ENCODE results near the gene GPER1. TPM values are rescaled to one million over a fixed set of nuclear protein-coding genes. Genes with fewer than 3 reads are reported as not detected.

GPER1 gene
- total and polyA plus RNA-seq, 4 donors = 2.9 to 23.1 (median 7.4) TPM

- TF ChIP-seq CTCF (IDR thresholded peaks at IDR 0.05; ENCODE audit: low read depth, low read length, missing input control) (no peak), JUND (IDR thresholded peaks at IDR 0.05) (no peak), EGR1 (IDR thresholded peaks at IDR 0.05; ENCODE audit: low read depth in 2 of 2) (no peak), ATF3 (IDR thresholded peaks at IDR 0.05) (no peak), RAD21 (IDR thresholded peaks at IDR 0.05) (no peak), FOXA1 (IDR thresholded peaks at IDR 0.05) (no peak), SP1 (IDR thresholded peaks at IDR 0.05) (no peak)
Observed at GRCh38 chr7:1049801-1050200, 38.1 kb upstream of the GPER1 start (continued).

- Histone ChIP-seq H3K9me3 (ENCODE audit: control insufficient read depth in 4 of 4, low read length in 3 of 4) (no peaks in the 10 kb centered on the region), H3K9ac (ENCODE audit: low read depth in 1 of 2, low read length in 2 of 2) (no peak overlapping the region), H3K27ac (ENCODE audit: low read depth in 1 of 2, low read length in 2 of 2) (no peak overlapping the region), H3K4me1 (ENCODE audit: control insufficient read depth in 4 of 4, insufficient read depth in 4 of 4, low read length in 3 of 4) (peaks cover 24 to 68% (median 36%) of the 10 kb centered on the region in 4 donors), H3K36me3 (ENCODE audit: control insufficient read depth in 4 of 4, insufficient read depth in 3 of 4, low read depth in 1 of 4, low read length in 3 of 4) (no peaks in the 10 kb centered on the region), H3K27me3 (ENCODE audit: control insufficient read depth in 4 of 4, insufficient read depth in 4 of 4, low read length in 3 of 4) (no peaks in the 10 kb centered on the region), H3K4me3 (ENCODE audit: low read depth in 1 of 3, low read length in 3 of 3) (no peak overlapping the region)
- WGBS = 96% methylated on average over 30 of the region's 30 CpGs
- TF ChIP-seq HNF4A (conservative IDR thresholded peaks at IDR 0.05) = no peak
- no peak for TF ChIP-seq ZBTB33 (IDR thresholded peaks at IDR 0.05)
- TF ChIP-seq TAF1 (conservative IDR thresholded peaks at IDR 0.05) = no peak
- no peak for TF ChIP-seq NR2F2 (IDR thresholded peaks at IDR 0.05)
- TF ChIP-seq FOXA1 (IDR thresholded peaks at IDR 0.05) = no peak
- TF ChIP-seq REST (IDR thresholded peaks at IDR 0.05) = no peak
- no peak for TF ChIP-seq RAD21 (IDR thresholded peaks at IDR 0.05)
- TF ChIP-seq ATF3 (IDR thresholded peaks at IDR 0.05) = no peak
- no peak for TF ChIP-seq CTCF (IDR thresholded peaks at IDR 0.05; ENCODE audit: low read depth, low read length, missing input control)
- no peak for DNase-seq (ENCODE audit: low spot score)
Observed at GRCh38 chr7:1050254-1050906, 37.5 kb upstream of the GPER1 start.
